Medulla oblongata (tissue), 1 donor: ENCODE data around the gene NEDD4L.

Experiments
- DNase-seq: peaks from one replicate; pipeline ENCODE4 v3.0.0-alpha.2; 2015; ENCODE audit errors: extremely low spot score

The NEDD4L gene

GRCh38 chr18:58209326-58209725 lies 165.3 kb downstream of the NEDD4L start:
- no peak for DNase-seq

- no peak for DNase-seq
These were observed 167.5 kb downstream of the NEDD4L start for GRCh38 chr18:58211510-58211909.

GRCh38 chr18:58212274-58212673 lies 168.2 kb downstream of the NEDD4L start:
- DNase-seq, result no peak

- DNase-seq, result no peak
These were observed 169.4 kb downstream of the NEDD4L start for GRCh38 chr18:58213440-58213839.

- DNase-seq, result no peak
These were observed 171.0 kb downstream of the NEDD4L start for GRCh38 chr18:58215011-58215410.

GRCh38 chr18:58216071-58216481 lies 172.1 kb downstream of the NEDD4L start:
- DNase-seq, result no peak

GRCh38 chr18:58217052-58217451 lies 173.0 kb downstream of the NEDD4L start:
- no peak for DNase-seq

GRCh38 chr18:58218117-58218516 lies 174.1 kb downstream of the NEDD4L start:
- DNase-seq, result no peak

- DNase-seq, result no peak
These were observed 177.2 kb downstream of the NEDD4L start for GRCh38 chr18:58221060-58221725.

GRCh38 chr18:58222432-58223125 lies 178.6 kb downstream of the NEDD4L start:
- no peak for DNase-seq

GRCh38 chr18:58223717-58224424 lies 179.8 kb downstream of the NEDD4L start:
- DNase-seq, result peak; percentile 11

GRCh38 chr18:58224425-58224750 lies 180.4 kb downstream of the NEDD4L start:
- no peak for DNase-seq

GRCh38 chr18:58225101-58225500 lies 181.1 kb downstream of the NEDD4L start:
- DNase-seq, result no peak

GRCh38 chr18:58226429-58226828 lies 182.4 kb downstream of the NEDD4L start:
- peak; percentile 11 for DNase-seq

- no peak for DNase-seq
These were observed 183.4 kb downstream of the NEDD4L start for GRCh38 chr18:58227361-58227930.

- DNase-seq, result no peak
These were observed 184.2 kb downstream of the NEDD4L start for GRCh38 chr18:58228176-58228575.

GRCh38 chr18:58228762-58229161 lies 184.7 kb downstream of the NEDD4L start:
- DNase-seq, result no peak

- no peak for DNase-seq
These were observed 185.1 kb downstream of the NEDD4L start for GRCh38 chr18:58229162-58229561.

- no peak for DNase-seq
These were observed 186.6 kb downstream of the NEDD4L start for GRCh38 chr18:58230438-58231179.

- DNase-seq, result no peak
These were observed 187.9 kb downstream of the NEDD4L start for GRCh38 chr18:58231930-58232329.

GRCh38 chr18:58232668-58233067 lies 188.6 kb downstream of the NEDD4L start:
- DNase-seq, result no peak

- DNase-seq, result no peak
These were observed 190.3 kb downstream of the NEDD4L start for GRCh38 chr18:58234359-58234741.
